Middle frontal gyrus (tissue), 1 donor: ENCODE results near the gene TNC.

ENCODE experiments used
- DNase-seq: peaks from one replicate; pipeline ENCODE4 v3.0.0-alpha.2; 2015; ENCODE audit warnings: low spot score; ENCODE audit errors: extremely low spot score

The TNC gene

DNA sequence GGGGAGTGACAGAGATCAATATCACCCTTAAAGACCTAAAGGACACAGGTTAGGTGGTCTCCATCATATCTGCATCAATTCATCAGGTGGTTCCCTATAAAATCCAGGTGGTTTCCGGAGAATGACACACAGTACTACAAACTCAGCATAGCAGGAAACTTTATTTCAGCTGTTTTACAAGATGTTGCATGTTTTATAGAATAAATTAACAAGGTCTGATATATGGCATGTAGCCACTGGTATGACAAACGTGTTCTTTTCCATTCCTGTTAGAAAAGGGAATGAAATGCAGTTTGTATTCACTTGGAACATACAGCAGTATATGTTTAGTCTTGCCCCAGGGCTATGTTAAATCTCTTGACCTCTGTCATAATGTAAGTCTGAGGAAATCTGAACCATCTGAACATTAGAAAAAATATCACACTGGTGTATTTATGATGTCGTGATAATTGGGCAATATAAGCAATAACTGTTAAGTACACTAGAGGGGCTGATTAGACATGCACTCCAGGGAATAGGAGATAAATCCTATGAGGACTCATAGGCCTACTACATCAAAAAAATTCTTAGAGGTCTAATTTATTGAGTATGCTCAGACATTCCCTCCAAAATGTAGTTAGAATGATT, 145.3 kb downstream of the TNC start:
- no peak for DNase-seq
